HepG2 (cell line): ENCODE data around the gene CUTC. TPM values are rescaled to one million over a fixed set of nuclear protein-coding genes. Genes with fewer than 3 reads are reported as not detected.

Source experiments
- ARID5B ChIP-seq: IDR thresholded peaks from 2 replicates; pipeline ENCODE4 v1.4.0; 2020; ENCODE audit warnings: mild to moderate bottlenecking, missing genetic modification reagents
- CEBPB ChIP-seq: IDR thresholded peaks from 2 replicates; pipeline ENCODE4 v1.6.1; 2011; ENCODE audit warnings: low read depth, low read length, improper control_type of control experiment, borderline replicate concordance
- ETV5 ChIP-seq: IDR thresholded peaks from 2 replicates; pipeline ENCODE4 v1.6.1; 2018; ENCODE audit warnings: missing biosample characterization, missing genetic modification reagents, inconsistent platforms, borderline replicate concordance
- FOXA3 ChIP-seq: IDR thresholded peaks from 2 replicates; pipeline ENCODE4 v1.6.1; 2016; ENCODE audit warnings: missing genetic modification reagents, missing compliant biosample characterization
- HNF4A ChIP-seq: sonication (generic); formaldehyde crosslinking; IDR thresholded peaks from 2 replicates; pipeline ENCODE4 v1.4.0; 2020; ENCODE audit warnings: missing genetic modification reagents
- HNRNPH1 ChIP-seq: fragments of 200-400 bp; formaldehyde crosslinking; optimal IDR thresholded peaks from 2 replicates; pipeline ENCODE3; 2017; ENCODE audit warnings: mild to moderate bottlenecking, low read depth, low read length
- MED1 ChIP-seq: sonication (generic); formaldehyde crosslinking; IDR thresholded peaks from 2 replicates; pipeline ENCODE4 v1.4.0; 2020; ENCODE audit warnings: missing genetic modification reagents
- NCOR1 ChIP-seq: fragments of 200-600 bp; sonication (generic); IDR thresholded peaks from 2 replicates; pipeline ENCODE4 v1.7.0; 2017; ENCODE audit warnings: antibody characterized with exemption, low read length, borderline replicate concordance
- NR3C1 ChIP-seq: sonication (generic); formaldehyde crosslinking; IDR thresholded peaks from 2 replicates; pipeline ENCODE4 v1.4.0; 2020; ENCODE audit warnings: missing genetic modification reagents
- SIX1 ChIP-seq: sonication (generic); formaldehyde crosslinking; IDR thresholded peaks from 2 replicates; pipeline ENCODE4 v1.4.0; 2020; ENCODE audit warnings: missing genetic modification reagents, borderline replicate concordance
- SMARCE1 ChIP-seq: fragments of 450-650 bp; IDR thresholded peaks from 2 replicates; pipeline ENCODE4 v1.6.1; 2017; ENCODE audit warnings: borderline replicate concordance
- SP2 ChIP-seq: sonication (generic); formaldehyde crosslinking; IDR thresholded peaks from 2 replicates; pipeline ENCODE4 v1.5.1; 2020; ENCODE audit warnings: mild to moderate bottlenecking, missing genetic modification reagents
- SRF ChIP-seq: IDR thresholded peaks from 2 replicates; pipeline ENCODE4 v1.6.1; 2011; ENCODE audit warnings: mild to moderate bottlenecking, low read depth, low read length, moderate library complexity
- TAF1 ChIP-seq: sonication (generic); formaldehyde crosslinking; IDR thresholded peaks from 2 replicates; pipeline ENCODE4 v1.4.0; 2020; ENCODE audit warnings: missing genetic modification reagents
- ZNF230 ChIP-seq: sonication (generic); formaldehyde crosslinking; IDR thresholded peaks from 2 replicates; pipeline ENCODE4 v1.4.0; 2020; ENCODE audit warnings: mild to moderate bottlenecking, missing genetic modification reagents
- ZNF256 ChIP-seq: sonication (generic); formaldehyde crosslinking; conservative IDR thresholded peaks from 2 replicates; pipeline ENCODE4 v1.4.0; 2020; ENCODE audit warnings: missing genetic modification reagents
- ZNF367 ChIP-seq: sonication (generic); formaldehyde crosslinking; IDR thresholded peaks from 2 replicates; pipeline ENCODE4 v1.4.0; 2020; ENCODE audit warnings: missing genetic modification reagents, borderline replicate concordance
- ZNF740 ChIP-seq: sonication (generic); formaldehyde crosslinking; IDR thresholded peaks from 2 replicates; pipeline ENCODE4 v1.4.0; 2020; ENCODE audit warnings: missing genetic modification reagents
- polyA plus RNA-seq, 8 experiments: library from polyadenylated mRNA; depleted of rRNA in 3 of 8; stranded (reverse) in 7 of 8; unstranded in 1 of 8; fragments of >200 nt; fragmentation: Illumina TruSeq in 4 of 8; extraction: Trizol in 4 of 8; gene quantifications; 2 replicates each; pipeline versions ENCODE4 v1.2.1 to v1.2.3, GENCODE V29; 2011 to 2016; ENCODE audit warnings: low read depth in 4 of 8, missing spikeins in 1 of 8, mixed read lengths in 1 of 8; ENCODE audit not compliant: insufficient read depth in 1 of 8
- total RNA-seq, 5 experiments: library from RNA; depleted of rRNA; stranded (reverse); fragments of >200 nt; fragmentation: Illumina TruSeq; extraction: Trizol; gene quantifications; 2 replicates each; pipeline ENCODE4 v1.2.3, GENCODE V29; 2016; ENCODE audit warnings: low read depth in 1 of 5
- TF ChIP-seq, protein P1 (sequence below): sonication (generic); formaldehyde crosslinking; IDR thresholded peaks from 2 replicates; pipeline ENCODE4 v1.8.1; 2023; ENCODE audit warnings: mild to moderate bottlenecking, moderate library complexity, missing genetic modification reagents
- TF ChIP-seq, protein P2 (sequence below): sonication (generic); formaldehyde crosslinking; IDR thresholded peaks from 2 replicates; pipeline ENCODE4 v1.4.0; 2020; ENCODE audit warnings: mild to moderate bottlenecking, missing genetic modification reagents
- TF ChIP-seq, protein P3 (sequence below): sonication (generic); formaldehyde crosslinking; IDR thresholded peaks from 2 replicates; pipeline ENCODE4 v1.8.1; 2022; ENCODE audit warnings: mild to moderate bottlenecking, missing genetic modification reagents
- TF ChIP-seq, protein P4 (sequence below): sonication (generic); formaldehyde crosslinking; IDR thresholded peaks from 2 replicates; pipeline ENCODE4 v1.4.0; 2020; ENCODE audit warnings: missing genetic modification reagents

Gene CUTC
- total and polyA plus RNA-seq, 2 of the 13 experiments (the other 11 are each of a cell fraction or from before 2014, with no cell fraction given), result 22.3 to 25.8 TPM

DNA sequence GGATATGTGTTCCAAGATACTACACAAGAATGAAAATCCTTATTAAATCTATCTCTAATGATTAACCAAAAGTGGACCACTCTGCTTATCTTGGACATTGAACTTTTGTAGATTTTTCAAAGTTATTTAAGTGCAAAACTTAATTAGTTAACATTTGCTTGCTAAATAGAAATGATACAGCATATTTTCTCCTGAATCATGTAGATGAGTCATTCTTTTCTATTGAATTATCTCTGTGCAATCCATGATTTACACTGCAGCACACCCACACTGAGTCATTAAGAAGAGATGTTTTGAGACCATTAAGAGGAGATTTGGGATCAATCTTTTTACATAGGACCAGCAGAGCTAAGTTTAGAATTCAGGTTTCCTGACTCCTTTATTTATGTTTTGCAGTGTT, 43.8 kb downstream of the CUTC start (continued):
- TF ChIP-seq ARID5B (CRISPR knock-in tag) (peak; percentile 20; the same call in 1 of the 2 replicates), ZNF740 (no peak), NCOR1 (peak; percentile 73; the same call in 1 of the 2 replicates), SP2 (CRISPR knock-in tag) (no peak), SIX1 (CRISPR knock-in tag) (no peak), ETV5 (CRISPR knock-in tag) (no peak), FOXA3 (0 out of 2 replicates have a peak, but pooled peaks have one; percentile 6), HNRNPH1 (no peak), MED1 (CRISPR knock-in tag) (peak; percentile 61; the same call in 1 of the 2 replicates), ZNF230 (CRISPR knock-in tag) (no peak), NR3C1 (CRISPR knock-in tag) (no peak), SMARCE1 (no peak), ZNF367 (CRISPR knock-in tag) (no peak), SRF (no peak), CEBPB (peak; percentile 23; the same call in 1 of the 2 replicates), ZNF256 (no peak), TAF1 (CRISPR knock-in tag) (no peak), HNF4A (peak; percentile 14; the same call in 1 of the 2 replicates)
- TF ChIP-seq, protein P1, sequence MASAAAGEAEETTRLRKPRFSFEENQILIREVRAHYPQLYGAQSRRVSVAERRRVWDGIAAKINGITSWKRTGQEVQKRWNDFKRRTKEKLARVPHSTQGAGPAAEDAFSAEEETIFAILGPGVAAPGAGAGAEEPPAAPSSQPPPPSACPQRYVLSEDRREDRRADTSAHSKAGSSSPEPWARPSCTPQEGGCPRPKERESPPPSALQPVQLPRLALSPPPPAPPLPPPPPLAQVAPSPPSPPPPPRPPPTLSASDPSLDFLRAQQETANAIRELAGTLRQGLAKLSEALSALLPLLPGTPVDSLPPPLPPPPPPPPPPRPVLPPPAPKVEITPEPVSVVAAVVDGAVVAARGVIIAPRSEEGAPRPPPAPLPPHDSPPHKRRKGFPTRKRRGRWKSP (CRISPR knock-in tag), result no peak
- TF ChIP-seq, protein P2, sequence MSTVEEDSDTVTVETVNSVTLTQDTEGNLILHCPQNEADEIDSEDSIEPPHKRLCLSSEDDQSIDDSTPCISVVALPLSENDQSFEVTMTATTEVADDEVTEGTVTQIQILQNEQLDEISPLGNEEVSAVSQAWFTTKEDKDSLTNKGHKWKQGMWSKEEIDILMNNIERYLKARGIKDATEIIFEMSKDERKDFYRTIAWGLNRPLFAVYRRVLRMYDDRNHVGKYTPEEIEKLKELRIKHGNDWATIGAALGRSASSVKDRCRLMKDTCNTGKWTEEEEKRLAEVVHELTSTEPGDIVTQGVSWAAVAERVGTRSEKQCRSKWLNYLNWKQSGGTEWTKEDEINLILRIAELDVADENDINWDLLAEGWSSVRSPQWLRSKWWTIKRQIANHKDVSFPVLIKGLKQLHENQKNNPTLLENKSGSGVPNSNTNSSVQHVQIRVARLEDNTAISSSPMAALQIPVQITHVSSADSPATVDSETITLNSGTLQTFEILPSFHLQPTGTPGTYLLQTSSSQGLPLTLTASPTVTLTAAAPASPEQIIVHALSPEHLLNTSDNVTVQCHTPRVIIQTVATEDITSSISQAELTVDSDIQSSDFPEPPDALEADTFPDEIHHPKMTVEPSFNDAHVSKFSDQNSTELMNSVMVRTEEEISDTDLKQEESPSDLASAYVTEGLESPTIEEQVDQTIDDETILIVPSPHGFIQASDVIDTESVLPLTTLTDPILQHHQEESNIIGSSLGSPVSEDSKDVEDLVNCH (CRISPR knock-in tag), result no peak
- TF ChIP-seq, protein P3, sequence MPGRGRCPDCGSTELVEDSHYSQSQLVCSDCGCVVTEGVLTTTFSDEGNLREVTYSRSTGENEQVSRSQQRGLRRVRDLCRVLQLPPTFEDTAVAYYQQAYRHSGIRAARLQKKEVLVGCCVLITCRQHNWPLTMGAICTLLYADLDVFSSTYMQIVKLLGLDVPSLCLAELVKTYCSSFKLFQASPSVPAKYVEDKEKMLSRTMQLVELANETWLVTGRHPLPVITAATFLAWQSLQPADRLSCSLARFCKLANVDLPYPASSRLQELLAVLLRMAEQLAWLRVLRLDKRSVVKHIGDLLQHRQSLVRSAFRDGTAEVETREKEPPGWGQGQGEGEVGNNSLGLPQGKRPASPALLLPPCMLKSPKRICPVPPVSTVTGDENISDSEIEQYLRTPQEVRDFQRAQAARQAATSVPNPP (CRISPR knock-in tag), result no peak
- TF ChIP-seq, protein P4, sequence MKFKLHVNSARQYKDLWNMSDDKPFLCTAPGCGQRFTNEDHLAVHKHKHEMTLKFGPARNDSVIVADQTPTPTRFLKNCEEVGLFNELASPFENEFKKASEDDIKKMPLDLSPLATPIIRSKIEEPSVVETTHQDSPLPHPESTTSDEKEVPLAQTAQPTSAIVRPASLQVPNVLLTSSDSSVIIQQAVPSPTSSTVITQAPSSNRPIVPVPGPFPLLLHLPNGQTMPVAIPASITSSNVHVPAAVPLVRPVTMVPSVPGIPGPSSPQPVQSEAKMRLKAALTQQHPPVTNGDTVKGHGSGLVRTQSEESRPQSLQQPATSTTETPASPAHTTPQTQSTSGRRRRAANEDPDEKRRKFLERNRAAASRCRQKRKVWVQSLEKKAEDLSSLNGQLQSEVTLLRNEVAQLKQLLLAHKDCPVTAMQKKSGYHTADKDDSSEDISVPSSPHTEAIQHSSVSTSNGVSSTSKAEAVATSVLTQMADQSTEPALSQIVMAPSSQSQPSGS (CRISPR knock-in tag), result no peak
